Testis (tissue), 2 donors: ENCODE data around the gene TMED6.

Experiments
- POLR2A ChIP-seq: fragments of 450-650 bp; IDR thresholded peaks from one replicate; pipeline ENCODE4 v1.6.1; 2017; ENCODE audit warnings: antibody characterized with exemption, mild to moderate bottlenecking, moderate library complexity
- TF ChIP-seq, protein P1 (sequence below), 3 experiments: fragments of 450-650 bp in 2 of 3; fragments of 200-600 bp in 1 of 3; sonication (generic) in 1 of 3; IDR thresholded peaks; one replicate each; pipeline ENCODE4 v1.5.1; 2016 to 2019; ENCODE audit warnings: antibody characterized with exemption in 3 of 3, mild to moderate bottlenecking in 2 of 3, moderate library complexity in 1 of 3

DNA sequence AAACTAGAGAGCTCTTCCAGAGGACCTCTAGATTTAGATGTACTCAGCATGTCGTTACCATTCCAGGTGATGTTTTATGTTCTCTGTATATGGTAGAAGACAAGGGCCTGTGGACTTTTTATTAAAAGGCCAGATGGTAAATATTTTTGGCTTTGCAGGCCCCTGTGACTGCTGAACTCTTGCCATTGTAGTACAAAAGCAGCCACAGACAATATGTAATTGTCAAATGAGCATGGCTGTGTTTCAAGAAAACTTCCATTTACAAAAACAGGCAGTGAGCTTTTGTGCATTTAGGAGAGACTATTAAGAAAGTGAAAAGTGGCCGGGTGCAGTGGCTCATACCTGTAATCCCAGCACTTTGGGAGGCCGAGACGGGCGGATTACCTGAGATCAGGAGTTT is 7.4 kb downstream of the TMED6 start:
- TF ChIP-seq POLR2A = no peak
- TF ChIP-seq, protein P1, sequence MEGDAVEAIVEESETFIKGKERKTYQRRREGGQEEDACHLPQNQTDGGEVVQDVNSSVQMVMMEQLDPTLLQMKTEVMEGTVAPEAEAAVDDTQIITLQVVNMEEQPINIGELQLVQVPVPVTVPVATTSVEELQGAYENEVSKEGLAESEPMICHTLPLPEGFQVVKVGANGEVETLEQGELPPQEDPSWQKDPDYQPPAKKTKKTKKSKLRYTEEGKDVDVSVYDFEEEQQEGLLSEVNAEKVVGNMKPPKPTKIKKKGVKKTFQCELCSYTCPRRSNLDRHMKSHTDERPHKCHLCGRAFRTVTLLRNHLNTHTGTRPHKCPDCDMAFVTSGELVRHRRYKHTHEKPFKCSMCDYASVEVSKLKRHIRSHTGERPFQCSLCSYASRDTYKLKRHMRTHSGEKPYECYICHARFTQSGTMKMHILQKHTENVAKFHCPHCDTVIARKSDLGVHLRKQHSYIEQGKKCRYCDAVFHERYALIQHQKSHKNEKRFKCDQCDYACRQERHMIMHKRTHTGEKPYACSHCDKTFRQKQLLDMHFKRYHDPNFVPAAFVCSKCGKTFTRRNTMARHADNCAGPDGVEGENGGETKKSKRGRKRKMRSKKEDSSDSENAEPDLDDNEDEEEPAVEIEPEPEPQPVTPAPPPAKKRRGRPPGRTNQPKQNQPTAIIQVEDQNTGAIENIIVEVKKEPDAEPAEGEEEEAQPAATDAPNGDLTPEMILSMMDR (IDR thresholded peaks at IDR 0.05) = no peak
